ENCODE results near the gene PANX2.
"Not testable (repeated sequence)": the region's sequence is repeated elsewhere in the genome, so short reads cannot be mapped to it uniquely, and the experiment has no call there.

PANX2 gene

GRCh38 chr22:50170453-50171318 lies at the start of gene PANX2:
PANX2 (plus strand) TSS chr22:50170731; CDS start chr22:50170731, 0 bp downstream.
- no peak for DNase-seq (ENCODE audit: low read depth)

DNA sequence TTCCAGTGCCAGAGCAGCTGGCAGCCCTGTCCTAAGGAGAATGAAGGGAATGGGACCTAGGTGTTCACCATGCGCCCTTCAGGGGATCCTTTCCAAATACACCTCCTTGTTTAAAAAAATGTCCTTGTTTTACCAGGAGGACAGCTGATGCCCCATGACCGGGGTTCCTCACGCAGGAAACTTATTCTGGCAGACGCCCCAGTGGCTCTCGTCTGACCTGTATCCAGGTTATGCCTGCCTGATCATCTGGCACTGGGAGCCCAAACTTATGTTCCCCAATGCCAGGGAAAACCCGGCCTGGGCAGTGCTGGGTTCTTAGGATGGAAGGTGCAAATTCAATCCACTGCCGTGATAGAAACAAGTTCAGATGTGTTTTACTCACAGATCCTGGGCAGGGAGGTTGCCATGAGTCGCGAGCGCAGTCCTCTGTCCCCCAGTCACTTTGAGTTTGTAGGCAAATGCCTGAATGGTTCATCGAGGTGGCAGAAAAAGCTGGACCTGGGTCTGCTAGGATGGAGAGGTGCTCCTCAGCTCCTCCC lies 49.3 kb upstream of the PANX2 start:
- DNase-seq (ENCODE audit: low read depth), result no peak

- no peak for DNase-seq (ENCODE audit: low read depth)
Measured at GRCh38 chr22:50123119-50123518, 47.4 kb upstream of the PANX2 start.

DNA sequence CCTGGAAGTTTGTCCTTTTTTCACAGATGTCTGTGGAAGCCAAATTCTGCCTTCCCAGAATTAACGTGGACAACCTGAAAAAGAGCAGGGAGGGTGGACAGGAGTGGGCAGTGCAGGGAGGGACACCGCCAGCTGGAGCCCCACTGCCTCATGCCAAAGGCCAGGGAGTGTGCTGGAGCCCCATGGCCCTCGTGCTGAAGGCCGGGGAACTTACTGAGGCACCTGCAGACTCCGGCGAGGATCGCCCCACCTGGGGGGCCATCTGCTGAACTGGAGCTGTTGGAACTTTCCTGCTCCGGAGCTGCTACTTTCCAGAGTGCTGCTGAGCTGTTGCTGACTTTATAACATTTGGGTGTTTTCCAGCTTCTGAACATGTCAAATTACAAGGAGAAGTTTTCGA lies 45.5 kb upstream of the PANX2 start:
- no peak for DNase-seq (ENCODE audit: low read depth)

DNA sequence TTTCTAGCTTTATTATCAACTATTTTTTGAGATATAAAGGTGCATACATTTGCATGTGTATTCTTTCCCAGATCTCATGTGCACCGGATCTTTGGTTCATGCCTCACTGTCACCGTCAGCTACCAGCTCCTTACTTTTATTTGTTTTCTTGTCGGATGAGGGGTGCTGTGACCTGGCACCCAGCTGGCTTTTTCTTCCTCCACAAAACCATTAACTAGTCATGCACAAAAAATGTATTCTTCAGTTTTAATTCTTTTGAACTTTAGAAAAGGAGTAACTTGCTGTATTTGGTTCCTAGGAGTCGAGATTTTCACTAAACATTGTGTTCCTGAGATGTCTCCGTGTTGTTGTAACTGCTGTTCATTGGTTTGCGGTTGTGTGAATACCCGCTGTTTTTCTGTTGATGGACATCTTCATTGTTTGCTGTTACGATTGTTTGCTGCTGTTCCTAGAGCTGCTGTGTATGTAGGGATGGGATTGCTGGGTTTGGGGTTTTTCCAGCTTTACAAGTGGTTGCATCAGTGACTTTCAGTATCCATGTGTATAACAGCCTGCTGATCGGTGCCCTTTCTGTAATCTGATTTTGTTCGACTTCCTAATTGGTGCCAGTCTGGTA lies 41.3 kb upstream of the PANX2 start:
- no peak for DNase-seq (ENCODE audit: low read depth)

- no peak for DNase-seq (ENCODE audit: low read depth)
Measured at GRCh38 chr22:50131894-50132293, 38.6 kb upstream of the PANX2 start.

DNA sequence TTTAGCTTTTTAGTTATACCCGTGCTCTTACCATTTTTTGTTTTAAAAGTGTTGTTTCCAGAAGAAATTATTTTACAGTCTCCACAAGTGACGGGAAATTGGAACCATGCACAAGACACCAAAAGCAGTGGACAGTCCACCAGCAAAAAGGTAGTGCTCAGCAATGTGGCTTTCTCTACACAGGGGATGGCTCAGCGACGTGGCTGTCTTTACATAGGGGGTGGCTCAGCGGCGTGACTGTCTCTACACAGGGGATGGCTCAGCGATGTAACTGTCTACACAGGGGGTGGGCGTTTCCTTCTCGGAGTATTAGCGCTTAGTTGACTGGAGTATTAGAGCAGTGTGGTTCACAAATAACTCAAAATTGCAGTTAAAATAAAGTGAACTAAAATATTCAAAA lies 36.0 kb upstream of the PANX2 start:
- DNase-seq (ENCODE audit: low read depth), result no peak

GRCh38 chr22:50136581-50137015 lies 33.9 kb upstream of the PANX2 start:
- no peak for DNase-seq (ENCODE audit: low read depth)

GRCh38 chr22:50137277-50137676 lies 33.3 kb upstream of the PANX2 start:
- DNase-seq (ENCODE audit: low read depth), result not testable (repeated sequence)

- no peak for DNase-seq (ENCODE audit: low read depth)
Measured at GRCh38 chr22:50138041-50138440, 32.5 kb upstream of the PANX2 start.

- no peak for DNase-seq (ENCODE audit: low read depth)
Measured at GRCh38 chr22:50138988-50139387, 31.5 kb upstream of the PANX2 start.

- DNase-seq (ENCODE audit: low read depth), result no peak
Measured at GRCh38 chr22:50139843-50140415, 30.6 kb upstream of the PANX2 start.

DNA sequence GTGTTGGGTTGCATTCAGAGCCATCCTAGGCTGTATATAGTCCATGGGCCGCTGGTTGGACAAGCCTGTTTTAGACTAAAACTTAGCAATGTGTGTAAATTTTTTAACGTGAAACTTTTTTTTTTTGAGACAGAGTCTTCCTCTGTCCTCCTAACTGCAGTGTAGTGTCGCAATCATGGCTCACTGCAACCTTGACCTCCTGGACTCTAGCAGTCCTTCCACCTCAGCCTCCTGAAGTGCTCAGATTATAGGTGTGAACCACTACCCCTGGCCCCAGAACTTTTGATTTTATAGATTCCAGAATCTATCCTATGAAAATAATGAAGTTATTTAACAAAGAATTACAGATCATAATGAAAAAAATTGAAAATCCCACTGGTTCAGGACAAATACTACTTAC lies 29.9 kb upstream of the PANX2 start:
- DNase-seq (ENCODE audit: low read depth), result no peak

DNA sequence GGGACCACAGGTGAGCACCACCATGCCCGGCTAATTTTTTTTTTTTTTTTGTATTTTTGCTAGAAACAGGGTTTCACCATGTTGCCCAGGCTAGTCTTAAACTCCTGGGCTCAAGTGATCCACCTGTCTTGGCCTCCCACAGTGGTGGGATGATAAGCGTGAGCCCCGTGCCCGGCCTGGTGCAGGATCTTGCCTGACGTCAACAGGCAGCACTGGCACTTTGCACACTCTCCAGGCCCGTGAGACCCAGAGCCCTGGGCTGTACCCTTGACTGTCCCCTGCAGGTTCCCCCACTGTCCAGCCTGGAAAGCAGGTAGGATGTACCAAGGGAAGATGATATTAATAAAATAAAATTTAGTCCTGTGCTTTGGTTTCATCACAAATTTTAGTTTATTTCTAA lies 29.1 kb upstream of the PANX2 start:
- DNase-seq (ENCODE audit: low read depth), result no peak

GRCh38 chr22:50141891-50142363 lies 28.6 kb upstream of the PANX2 start:
- no peak for DNase-seq (ENCODE audit: low read depth)

GRCh38 chr22:50143096-50143495 lies 27.4 kb upstream of the PANX2 start:
- DNase-seq (ENCODE audit: low read depth), result no peak

DNA sequence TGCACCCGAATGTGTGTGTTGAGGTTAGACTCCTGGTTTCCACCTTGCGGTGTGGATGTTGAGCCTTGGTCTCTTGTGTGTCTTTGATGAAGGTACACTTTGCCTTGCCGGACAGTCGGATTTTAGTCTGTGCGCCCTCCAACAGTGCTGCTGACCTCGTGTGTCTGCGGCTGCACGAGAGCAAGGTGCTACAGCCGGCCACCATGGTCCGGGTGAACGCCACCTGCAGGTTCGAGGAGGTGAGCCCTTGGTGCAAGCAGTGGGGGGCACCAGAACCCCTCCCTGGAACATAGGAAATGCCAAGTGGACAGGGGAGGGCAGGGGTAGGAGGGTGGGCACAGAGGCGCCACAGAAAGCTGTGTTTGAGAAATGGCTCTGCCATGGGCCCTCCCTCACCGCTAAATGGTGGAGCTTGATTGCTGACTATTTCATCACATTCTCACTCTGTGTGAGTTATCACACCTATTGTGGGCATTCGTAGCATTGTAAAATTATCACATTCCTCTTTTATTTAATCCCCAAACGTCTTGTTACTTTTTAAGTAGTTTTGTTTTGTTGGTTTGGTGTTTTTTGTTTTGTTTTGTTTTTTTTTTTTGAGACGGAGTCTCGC lies 26.4 kb upstream of the PANX2 start:
- no peak for DNase-seq (ENCODE audit: low read depth)

DNA sequence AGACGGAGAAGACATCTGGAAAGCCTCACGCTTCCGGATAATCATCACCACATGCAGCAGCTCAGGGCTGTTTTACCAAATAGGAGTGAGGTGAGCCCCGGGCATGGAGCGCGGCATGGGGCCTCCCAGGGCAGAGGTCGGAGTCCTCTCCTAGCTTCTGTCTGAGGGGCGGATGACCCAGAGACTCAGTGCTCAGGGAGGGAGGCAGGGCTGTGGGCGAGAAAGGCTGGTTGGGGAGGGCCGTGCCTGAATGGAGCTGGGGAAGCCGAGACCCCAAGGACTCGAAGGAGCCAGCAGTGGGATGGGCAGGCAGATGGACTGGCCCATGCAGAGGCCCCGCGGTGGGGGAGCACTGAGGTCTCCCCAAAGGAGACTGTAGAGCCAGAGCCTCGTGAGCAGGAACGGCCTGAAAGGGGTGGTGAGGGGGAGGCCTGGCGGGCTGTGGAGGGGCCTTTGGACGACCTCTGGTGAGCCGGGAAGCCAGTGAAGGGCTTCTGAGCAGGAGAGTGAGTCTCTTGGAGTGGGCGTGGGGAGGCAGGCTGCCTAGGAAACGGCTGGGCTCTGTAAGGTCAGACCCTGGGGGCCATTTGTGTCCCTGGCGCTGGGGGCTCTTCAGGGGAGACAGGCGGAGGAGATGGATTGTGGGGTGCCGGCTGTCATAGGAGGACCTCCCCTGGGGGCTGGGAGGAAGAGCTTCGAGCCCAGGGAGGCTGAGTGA lies 24.7 kb upstream of the PANX2 start:
- no peak for DNase-seq (ENCODE audit: low read depth)

DNA sequence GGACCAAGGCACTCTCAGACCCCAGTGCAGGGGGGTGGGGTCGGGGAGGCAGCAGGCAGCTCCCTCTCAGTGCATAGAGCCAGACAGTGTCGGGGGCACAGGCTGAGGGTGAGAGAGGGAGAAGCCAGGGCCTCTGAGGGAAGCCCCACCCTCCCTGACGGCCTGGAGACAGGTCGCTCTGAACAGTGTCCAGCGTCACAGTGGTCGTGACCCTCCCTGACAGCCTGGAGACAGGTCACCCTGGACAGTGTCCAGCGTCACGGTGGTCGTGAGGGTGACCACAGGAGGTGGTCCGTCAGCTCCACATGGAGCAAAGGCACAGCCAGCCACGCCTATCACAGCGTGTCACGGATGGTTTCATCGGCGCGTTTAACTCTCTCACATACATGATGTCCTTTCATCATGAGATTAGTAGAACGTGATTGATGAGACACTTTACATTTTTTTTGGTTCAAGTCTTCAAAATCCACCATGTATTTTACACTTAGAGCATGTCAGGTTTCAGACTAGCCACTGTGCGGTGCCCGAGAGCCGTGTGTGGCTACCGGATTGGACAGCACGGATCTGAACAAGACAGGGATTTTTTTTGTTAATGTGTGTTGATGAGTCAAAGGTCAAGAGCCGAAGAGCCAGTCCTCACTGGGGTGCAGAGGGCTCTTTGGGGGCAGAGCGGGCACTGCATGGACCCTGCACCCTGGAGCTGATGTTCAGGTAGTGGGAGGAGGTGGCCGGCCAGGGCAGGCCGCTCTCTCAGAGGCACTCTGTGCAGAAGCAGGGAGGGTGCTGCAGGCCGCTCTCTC lies 23.9 kb upstream of the PANX2 start:
- DNase-seq (ENCODE audit: low read depth), result no peak

DNA sequence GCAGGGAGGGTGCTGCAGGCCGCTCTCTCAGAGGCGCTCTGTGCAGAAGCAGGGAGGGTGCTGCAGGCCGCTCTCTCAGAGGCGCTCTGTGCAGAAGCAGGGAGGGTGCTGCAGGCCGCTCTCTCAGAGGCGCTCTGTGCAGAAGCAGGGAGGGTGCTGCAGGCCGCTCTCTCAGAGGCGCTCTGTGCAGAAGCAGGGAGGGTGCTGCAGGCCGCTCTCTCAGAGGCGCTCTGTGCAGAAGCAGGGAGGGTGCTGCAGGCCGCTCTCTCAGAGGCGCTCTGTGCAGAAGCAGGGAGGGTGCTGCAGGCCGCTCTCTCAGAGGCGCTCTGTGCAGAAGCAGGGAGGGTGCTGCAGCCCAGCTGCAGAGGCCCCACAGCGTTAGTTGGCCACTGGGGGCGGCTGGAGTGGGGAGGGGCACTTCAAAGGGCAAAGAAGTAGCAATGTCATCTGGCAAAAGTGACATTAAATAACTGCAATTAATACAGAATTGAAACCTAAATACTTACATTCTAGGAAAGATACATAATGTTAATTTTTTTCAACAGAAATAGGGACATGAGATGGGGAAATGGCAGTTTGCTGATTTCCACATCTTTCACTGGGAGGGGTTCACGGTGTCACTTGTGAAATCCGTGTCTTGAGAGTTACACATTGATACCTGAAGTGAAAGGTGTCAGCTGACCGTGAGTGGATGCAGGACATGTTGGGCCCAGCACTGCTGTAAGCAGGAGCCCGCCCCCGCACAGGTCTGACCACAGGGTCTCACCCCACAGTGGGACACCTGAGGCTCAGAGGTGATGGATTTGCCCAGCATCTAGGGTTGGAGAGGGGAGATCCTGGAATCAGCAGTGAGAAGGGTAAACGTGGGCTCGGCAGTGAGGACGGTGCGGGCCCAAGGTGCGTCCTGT lies 23.0 kb upstream of the PANX2 start:
- DNase-seq (ENCODE audit: low read depth), result not testable (repeated sequence)
